Nephron (organoid): ENCODE measurements around the gene RIMBP2.

ENCODE experiments used
- H3K27ac Mint-ChIP-seq, 3 experiments: 2 replicates each; pipeline ENCODE4 v1.8.0; 2020; ENCODE audit warnings: mixed read lengths in 3 of 3, mild to moderate bottlenecking in 2 of 3, moderate library complexity in 1 of 3
- H3K27me3 Mint-ChIP-seq: 2 replicates; pipeline ENCODE4 v1.8.0; 2021; ENCODE audit warnings: low read depth, mild to moderate bottlenecking, moderate library complexity, mixed read lengths
- H3K36me3 Mint-ChIP-seq: 2 replicates; pipeline ENCODE4 v1.8.0; 2020; ENCODE audit warnings: low read depth, mixed read lengths
- H3K4me1 Mint-ChIP-seq: 2 replicates; pipeline ENCODE4 v1.8.0; 2020; ENCODE audit warnings: mixed read lengths
- H3K4me3 Mint-ChIP-seq, 3 experiments: 2 replicates each; pipeline ENCODE4 v1.8.0; 2020; ENCODE audit warnings: mild to moderate bottlenecking in 3 of 3, mixed read lengths in 3 of 3, moderate library complexity in 2 of 3
- H3K9me3 Mint-ChIP-seq: 2 replicates; pipeline ENCODE4 v1.8.0; 2020; ENCODE audit warnings: mixed read lengths
- CTCF ChIP-seq, 3 experiments: fragments of 200-600 bp; sonication (generic); IDR thresholded peaks; one replicate each; pipeline ENCODE4 v1.5.0; 2021; ENCODE audit warnings: antibody characterized with exemption in 3 of 3; ENCODE audit not compliant: unreplicated experiment in 3 of 3

RIMBP2 gene

DNA sequence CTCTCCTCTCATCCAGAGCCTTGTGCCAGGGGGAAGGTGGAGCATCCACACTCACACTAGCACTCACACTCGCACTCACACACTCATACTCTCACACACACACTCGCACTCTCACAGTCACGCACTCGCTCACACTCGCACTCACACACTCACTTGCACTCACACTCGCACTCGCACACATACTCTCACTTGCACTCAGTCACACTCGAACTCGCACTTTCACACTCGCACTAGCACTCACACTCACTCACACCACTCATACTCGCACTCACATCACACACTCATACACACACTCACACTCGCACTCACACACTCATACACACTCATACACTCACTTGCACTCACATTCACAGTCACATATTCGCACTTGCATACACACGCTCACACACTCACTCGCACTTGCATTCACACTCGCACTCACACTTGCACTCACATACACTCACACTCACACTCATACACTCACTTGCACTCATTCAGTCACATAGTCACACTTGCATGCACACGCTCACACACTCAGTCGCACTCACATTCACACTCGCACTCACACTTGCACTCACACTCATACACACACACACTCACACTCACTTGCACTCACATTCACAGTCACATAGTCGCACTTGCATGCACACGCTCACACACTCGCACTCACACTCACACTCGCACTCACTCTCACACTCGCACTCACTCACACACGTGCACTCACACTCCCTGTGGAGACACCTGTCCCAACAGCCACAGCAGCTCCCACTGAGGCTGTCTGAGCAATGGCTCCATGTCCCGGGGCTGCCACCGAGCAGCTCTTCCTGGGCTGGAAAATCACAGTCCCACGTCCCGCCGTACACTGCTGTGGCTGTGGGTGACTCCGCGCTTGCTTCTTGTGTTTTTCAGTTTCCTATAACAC lies 12.3 kb upstream of the RIMBP2 start:
- H3K27me3 Mint-ChIP-seq: peaks cover 7% of the 10 kb centered on the region
- H3K9me3 Mint-ChIP-seq: peaks cover 33% of the 10 kb centered on the region
- H3K4me3 Mint-ChIP-seq: no peak overlapping the region
- no peaks in the 10 kb centered on the region for H3K36me3 Mint-ChIP-seq
- H3K4me1 Mint-ChIP-seq: peaks cover 5% of the 10 kb centered on the region
- TF ChIP-seq CTCF (IDR thresholded peaks at IDR 0.05; ENCODE audit: unreplicated experiment in 3 of 3): no peak
- H3K27ac Mint-ChIP-seq: no peak overlapping the region

DNA sequence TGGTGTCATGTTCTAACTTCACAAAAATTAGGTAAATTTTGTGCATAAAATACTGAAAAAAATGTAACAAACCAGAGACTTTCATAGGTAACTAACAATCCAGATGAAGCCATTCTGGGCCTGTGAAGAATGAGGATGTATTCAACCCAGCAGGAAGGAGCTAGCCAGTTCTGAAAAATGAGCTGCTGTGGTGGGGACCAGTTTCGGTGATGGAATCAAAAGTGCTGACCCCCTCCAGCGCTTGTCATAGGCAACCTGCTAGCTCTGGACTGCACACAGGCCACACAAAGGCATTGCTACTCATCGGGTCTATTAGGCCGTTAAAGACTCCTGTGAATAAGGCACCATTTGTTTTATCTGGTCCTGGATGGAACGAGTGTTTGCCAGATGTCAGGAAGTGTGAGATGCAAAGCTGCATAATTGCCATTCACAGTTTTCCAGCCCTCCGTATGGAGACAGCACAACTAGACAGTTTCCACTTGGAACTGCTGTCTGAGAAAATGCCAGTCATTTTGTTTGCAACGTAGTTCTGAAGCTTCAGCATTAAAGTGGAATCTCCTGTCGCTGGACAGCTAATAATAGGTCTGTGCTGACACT lies 3.3 kb upstream of the RIMBP2 start:
- peaks cover 22% of the 10 kb centered on the region for H3K9me3 Mint-ChIP-seq
- H3K4me3 Mint-ChIP-seq: no peak overlapping the region
- H3K36me3 Mint-ChIP-seq: peaks cover 4% of the 10 kb centered on the region
- peaks cover 13% of the 10 kb centered on the region for H3K4me1 Mint-ChIP-seq
- no peak overlapping the region for H3K27ac Mint-ChIP-seq
- TF ChIP-seq CTCF (IDR thresholded peaks at IDR 0.05; ENCODE audit: unreplicated experiment in 3 of 3): no peak
- H3K27me3 Mint-ChIP-seq: peaks cover 35% of the 10 kb centered on the region

- Mint-ChIP-seq H3K27ac (no peak overlapping the region), H3K4me1 (peaks cover 23% of the 10 kb centered on the region), H3K27me3 (peaks cover 48% of the 10 kb centered on the region), H3K9me3 (peaks cover 8% of the 10 kb centered on the region), H3K36me3 (peaks cover 2% of the 10 kb centered on the region), H3K4me3 (peak overlapping the region in 2 of 3 experiments; percentile 58 to 67)
- TF ChIP-seq CTCF (IDR thresholded peaks at IDR 0.05; ENCODE audit: unreplicated experiment in 3 of 3): no peak
These were observed 1.7 kb upstream of the RIMBP2 start for GRCh38 chr12:130717752-130718151.

- Mint-ChIP-seq H3K27me3 (peaks cover 53% of the 10 kb centered on the region), H3K36me3 (no peaks in the 10 kb centered on the region), H3K4me3 (peak overlapping the region; percentile 45 to 87 (median 48)), H3K4me1 (peaks cover 23% of the 10 kb centered on the region), H3K27ac (no peak overlapping the region), H3K9me3 (peaks cover under 1% of the 10 kb centered on the region)
- TF ChIP-seq CTCF (IDR thresholded peaks at IDR 0.05; ENCODE audit: unreplicated experiment in 3 of 3): no peak
These were observed 869 bp upstream of the RIMBP2 start for GRCh38 chr12:130716969-130717366.

GRCh38 chr12:130715150-130715997 lies 725 bp downstream of the RIMBP2 start:
- Mint-ChIP-seq H3K27ac (peak overlapping the region in 2 of 3 experiments; percentile 29 to 51), H3K4me1 (peaks cover 23% of the 10 kb centered on the region), H3K4me3 (peak overlapping the region; percentile 87 to 92 (median 91)), H3K27me3 (peaks cover 64% of the 10 kb centered on the region), H3K36me3 (no peaks in the 10 kb centered on the region), H3K9me3 (no peaks in the 10 kb centered on the region)
- TF ChIP-seq CTCF (IDR thresholded peaks at IDR 0.05; ENCODE audit: unreplicated experiment in 3 of 3): no peak
